ENCODE data around the gene RASA3. TPM values are rescaled to one million over a fixed set of nuclear protein-coding genes. Genes with fewer than 3 reads are reported as not detected.

RASA3 gene
- total and polyA plus RNA-seq, 9 of the 15 experiments (the other 6 are each of a cell fraction or from before 2014, with no cell fraction given) = 0.72 to 25.3 (median 14.4) TPM

GRCh38 chr13:114070098-114070799 lies 62.2 kb downstream of the RASA3 start:
- FAIRE-seq (no peak), ATAC-seq (no peak), DNase-seq (ENCODE audit: extremely low read depth in 1 of 4, low spot score in 3 of 4) (no peak)
- Histone ChIP-seq H3K36me3 (ENCODE audit: control insufficient read depth, insufficient read depth, low read length) (peaks cover 10% of the 10 kb centered on the region; the same call in 1 of the 3 replicates), H3K79me2 (ENCODE audit: control insufficient read depth, insufficient read depth, low read length) (peaks cover 19% of the 10 kb centered on the region), H3K4me2 (ENCODE audit: insufficient read depth, low read length) (no peak overlapping the region), H3K27ac (ENCODE audit: extremely low read depth, low read depth, low read length) (no peak overlapping the region), H3K9me3 (replicated peaks; ENCODE audit: control insufficient read depth, insufficient read depth, low read depth, low read length) (peaks cover 1% of the 10 kb centered on the region; the same call in 1 of the 2 replicates), H3K4me1 (replicated peaks in 1 of 2; ENCODE audit: control insufficient read depth in 2 of 2, insufficient read depth in 2 of 2, low read length in 2 of 2) (peaks cover 8 to 23% of the 10 kb centered on the region in 2 experiments), H3K27me3 (ENCODE audit: control insufficient read depth in 2 of 2, insufficient read depth in 2 of 2, low read length in 2 of 2) (no peaks in the 10 kb centered on the region), H2AFZ (ENCODE audit: low read depth, low read length) (no peak overlapping the region), H3K9ac (ENCODE audit: insufficient read depth in 1 of 2, low read depth in 2 of 2, low read length in 2 of 2) (no peak overlapping the region), H3K4me3 (no peak overlapping the region), H4K20me1 (replicated peaks; ENCODE audit: control insufficient read depth, insufficient read depth, low read length) (no peaks in the 10 kb centered on the region), H3K9me1 (ENCODE audit: control insufficient read depth, insufficient read depth, low read length) (no peaks in the 10 kb centered on the region)
- intact Hi-C loops (cut with micrococcal nuclease) = no loop called here
- ChIA-PET POLR2A (interaction anchor here (0.6 kb wide), 1 partner anchor 13 kb away, joined by 3 read pairs; no protein-coding TSS in a partner anchor), CTCF (ENCODE audit: low intra/inter-chr PET ratio) (no interaction called here)
- no TSS peak for BruUV-seq (replicated peaks)
- TF ChIP-seq DIDO1 (tag; IDR thresholded peaks at IDR 0.05; ENCODE audit: low read depth) (no peak), ARID2 (IDR thresholded peaks at IDR 0.05) (no peak), SREBF1 (IDR thresholded peaks at IDR 0.05; ENCODE audit: borderline replicate concordance, low read depth, low read length) (no peak), HES1 (IDR thresholded peaks at IDR 0.05; ENCODE audit: low read depth) (no peak), TAL1 (IDR thresholded peaks at IDR 0.05) (no peak), ZC3H8 (IDR thresholded peaks at IDR 0.05) (no peak), UBTF (IDR thresholded peaks at IDR 0.05; ENCODE audit: borderline replicate concordance in 1 of 2, low read depth in 2 of 2, low read length in 2 of 2) (no peak)
- in situ Hi-C loops (cut with MboI) = no loop called here
- WGBS (ENCODE audit: insufficient coverage, low coverage, missing lambda C conversion rate) = 95% methylated on average over 13 of the region's 40 CpGs

All from K562 (cell line).